HL-60 (cell line): Measurements from ENCODE around the gene ESPN.
"Not testable (repeated sequence)": the region's sequence is repeated elsewhere in the genome, so short reads cannot be mapped to it uniquely, and the experiment has no call there.

Experiments
- DNase-seq, 2 experiments: peaks; one replicate each; pipeline ENCODE4 v3.0.0-alpha.2; 2010 to 2020; ENCODE audit warnings: low read depth in 1 of 2, low spot score in 1 of 2
- H3K27ac ChIP-seq: fragments of 250-450 bp; sonication (Bioruptor Pico); replicated peaks from 2 replicates; pipeline ENCODE4 v1.5.1; 2020; ENCODE audit warnings: mild to moderate bottlenecking, moderate library complexity
- H3K27me3 ChIP-seq: fragments of 250-450 bp; sonication (Bioruptor Pico); 2 replicates; pipeline ENCODE4 v1.5.1; 2021; ENCODE audit warnings: mild to moderate bottlenecking, moderate library complexity; ENCODE audit not compliant: insufficient read depth, poor library complexity, severe bottlenecking
- H3K4me3 ChIP-seq: replicated peaks from 2 replicates; pipeline ENCODE4 v1.5.1; 2011; ENCODE audit warnings: mild to moderate bottlenecking, control low read depth, low read length; ENCODE audit not compliant: insufficient read depth
- CTCF ChIP-seq: IDR thresholded peaks from one replicate; pipeline ENCODE4 v1.5.1; 2011; ENCODE audit warnings: low read length, control low read depth, inconsistent platforms; ENCODE audit not compliant: insufficient read depth
- GABPA ChIP-seq: IDR thresholded peaks from 2 replicates; pipeline ENCODE4 v1.6.1; 2012; ENCODE audit warnings: low read depth
- POLR2AphosphoS5 ChIP-seq: IDR thresholded peaks from 2 replicates; pipeline ENCODE4 v1.6.1; 2012; ENCODE audit warnings: low read depth
- REST ChIP-seq: IDR thresholded peaks from 2 replicates; pipeline ENCODE4 v1.6.1; 2012; ENCODE audit warnings: low read depth; ENCODE audit not compliant: insufficient replicate concordance
- SPI1 ChIP-seq: IDR thresholded peaks from 2 replicates; pipeline ENCODE4 v1.6.1; 2012; ENCODE audit warnings: low read depth, mild to moderate bottlenecking, borderline replicate concordance

ESPN gene

GRCh38 chr1:6392809-6393399, 31.7 kb upstream of the ESPN start:
- Histone ChIP-seq H3K27ac (peak overlapping the region; percentile 41), H3K27me3 (no peaks in the 10 kb centered on the region), H3K4me3 (peak overlapping the region; percentile 67)
- DNase-seq: no peak
- TF ChIP-seq POLR2AphosphoS5 (no peak), SPI1 (no peak), GABPA (no peak), CTCF (no peak), REST (no peak)

GRCh38 chr1:6393400-6394187, 31.0 kb upstream of the ESPN start, which contains the start of gene ACOT7:
ACOT7 (minus strand) TSS chr1:6393767; CDS start chr1:6393399, 368 bp downstream.
- Histone ChIP-seq H3K4me3 (peak within 1 kb of the TSS; percentile 67), H3K27me3 (no peaks in the 10 kb centered on the region), H3K27ac (peak within 1 kb of the TSS; percentile 85)
- TF ChIP-seq GABPA (no peak), REST (no peak), CTCF (no peak), SPI1 (no peak), POLR2AphosphoS5 (peak; percentile 48; the same call in 1 of the 2 replicates)
- peak; percentile 63 to 80 for DNase-seq

GRCh38 chr1:6395130-6395529, 29.4 kb upstream of the ESPN start:
- not testable (repeated sequence) for H3K27ac ChIP-seq

GRCh38 chr1:6395781-6396244, 28.8 kb upstream of the ESPN start:
- H3K4me3 ChIP-seq, H3K27me3 ChIP-seq, DNase-seq, H3K27ac ChIP-seq: not testable (repeated sequence)

More at GRCh38 chr1:6395130-6395529, 29.4 kb upstream of the ESPN start:
- H3K27me3 ChIP-seq, H3K4me3 ChIP-seq, DNase-seq: not testable (repeated sequence)
